D721Med (cell line): Measurements from ENCODE around the gene TFPI2.
A peak's percentile ranks its signal among the peaks of the same experiment; 100 is the strongest.

Source experiments
- DNase-seq: peaks from one replicate; pipeline ENCODE4 v3.0.0; 2011; ENCODE audit warnings: low spot score; ENCODE audit not compliant: insufficient read length
- FAIRE-seq: peaks from 2 replicates; lab custom pipeline; 2011; peaks lifted over from hg19 to GRCh38; lab: Jason Lieb, UNC
- CTCF ChIP-seq: IDR thresholded peaks from 2 replicates; pipeline ENCODE4 v1.5.1; 2012; ENCODE audit warnings: mild to moderate bottlenecking, control low read depth; ENCODE audit not compliant: insufficient read depth; ENCODE audit errors: missing control alignments

The TFPI2 gene

GRCh38 chr7:93883078-93883916, 7.3 kb downstream of the TFPI2 start:
- FAIRE-seq (no peak), DNase-seq (no peak)
- peak; percentile 17 for TF ChIP-seq CTCF

- DNase-seq, result no peak
- no peak for FAIRE-seq
- no peak for TF ChIP-seq CTCF
Observed at GRCh38 chr7:93882468-93882867, 8.1 kb downstream of the TFPI2 start.

- FAIRE-seq, result no peak
- TF ChIP-seq CTCF, result no peak
- DNase-seq, result no peak
Observed at GRCh38 chr7:93879356-93879755, 11.2 kb downstream of the TFPI2 start.

GRCh38 chr7:93877742-93878141, 12.8 kb downstream of the TFPI2 start:
- DNase-seq, result no peak
- TF ChIP-seq CTCF, result no peak
- FAIRE-seq, result no peak

GRCh38 chr7:93873998-93874574, 16.5 kb downstream of the TFPI2 start:
- TF ChIP-seq CTCF, result no peak
- DNase-seq (no peak), FAIRE-seq (no peak)

- DNase-seq (no peak), FAIRE-seq (no peak)
- no peak for TF ChIP-seq CTCF
Observed at GRCh38 chr7:93866886-93867285, 23.7 kb downstream of the TFPI2 start.

- DNase-seq (no peak), FAIRE-seq (no peak)
- no peak for TF ChIP-seq CTCF
Observed at GRCh38 chr7:93862651-93863050, 27.9 kb downstream of the TFPI2 start.
